Measurements from ENCODE around the gene MXI1. TPM values are rescaled to one million over a fixed set of nuclear protein-coding genes. Genes with fewer than 3 reads are reported as not detected.
A peak's percentile ranks its signal among the peaks of the same experiment; 100 is the strongest.

Gene MXI1
- total RNA-seq, 1 donor from 2014 or later: 49.8 TPM

DNA sequence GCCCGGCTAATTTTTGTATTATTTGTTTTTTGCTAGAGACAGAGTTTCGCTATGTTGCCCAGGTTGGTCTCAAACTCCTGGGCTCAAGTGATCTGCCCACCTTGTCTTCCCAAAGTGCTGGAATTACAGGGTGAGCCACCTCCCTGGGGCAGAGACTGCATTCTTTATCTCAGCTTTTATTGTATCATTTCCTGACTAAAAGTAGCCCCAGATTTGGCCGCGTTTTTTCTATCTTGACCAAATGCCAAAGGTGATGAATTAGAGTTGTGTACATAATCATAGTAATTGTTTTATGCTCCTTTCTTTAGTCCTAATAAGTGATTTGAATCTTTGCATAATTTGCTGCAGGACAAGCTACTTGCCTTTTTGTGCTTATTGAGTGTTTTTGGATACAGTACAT lies 100.4 kb downstream of the MXI1 start:
- intact Hi-C loops (cut with DNase I): loop anchor here (10.0 kb wide), 1 partner anchor 257 kb away; the partner anchor contains the start of gene SMC3
- H3K27ac ChIP-seq: no peak overlapping the region
- no peak for TF ChIP-seq POLR2A (IDR thresholded peaks at IDR 0.05)
- TF ChIP-seq, protein P1, sequence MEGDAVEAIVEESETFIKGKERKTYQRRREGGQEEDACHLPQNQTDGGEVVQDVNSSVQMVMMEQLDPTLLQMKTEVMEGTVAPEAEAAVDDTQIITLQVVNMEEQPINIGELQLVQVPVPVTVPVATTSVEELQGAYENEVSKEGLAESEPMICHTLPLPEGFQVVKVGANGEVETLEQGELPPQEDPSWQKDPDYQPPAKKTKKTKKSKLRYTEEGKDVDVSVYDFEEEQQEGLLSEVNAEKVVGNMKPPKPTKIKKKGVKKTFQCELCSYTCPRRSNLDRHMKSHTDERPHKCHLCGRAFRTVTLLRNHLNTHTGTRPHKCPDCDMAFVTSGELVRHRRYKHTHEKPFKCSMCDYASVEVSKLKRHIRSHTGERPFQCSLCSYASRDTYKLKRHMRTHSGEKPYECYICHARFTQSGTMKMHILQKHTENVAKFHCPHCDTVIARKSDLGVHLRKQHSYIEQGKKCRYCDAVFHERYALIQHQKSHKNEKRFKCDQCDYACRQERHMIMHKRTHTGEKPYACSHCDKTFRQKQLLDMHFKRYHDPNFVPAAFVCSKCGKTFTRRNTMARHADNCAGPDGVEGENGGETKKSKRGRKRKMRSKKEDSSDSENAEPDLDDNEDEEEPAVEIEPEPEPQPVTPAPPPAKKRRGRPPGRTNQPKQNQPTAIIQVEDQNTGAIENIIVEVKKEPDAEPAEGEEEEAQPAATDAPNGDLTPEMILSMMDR (IDR thresholded peaks at IDR 0.05): no peak

GRCh38 chr10:110310741-110311140 lies 103.3 kb downstream of the MXI1 start:
- Histone ChIP-seq H3K36me3 (no peaks in the 10 kb centered on the region), H3K9me3 (no peaks in the 10 kb centered on the region), H3K27me3 (no peaks in the 10 kb centered on the region), H3K27ac (no peak overlapping the region), H3K4me3 (no peak overlapping the region), H3K4me1 (peaks cover 4% of the 10 kb centered on the region)
- intact Hi-C loops (cut with DNase I): loop anchor here (10.0 kb wide), 1 partner anchor 194 kb away; no protein-coding TSS in a partner anchor
- TF ChIP-seq POLR2A (IDR thresholded peaks at IDR 0.05): no peak
- TF ChIP-seq, protein P1 (IDR thresholded peaks at IDR 0.05): no peak
- no peak for TF ChIP-seq POLR2AphosphoS5 (IDR thresholded peaks at IDR 0.05; ENCODE audit: insufficient read depth in 1 of 2, low read depth in 1 of 2)
- DNase-seq (ENCODE audit: extremely low spot score in 2 of 2): no peak

More for the DNA sequence above, 100.4 kb downstream of the MXI1 start:
- Histone ChIP-seq H3K27me3 (no peaks in the 10 kb centered on the region), H3K36me3 (peaks cover 0 to 5% of the 10 kb centered on the region in 2 donors), H3K4me1 (peaks cover 18% of the 10 kb centered on the region), H3K9me3 (no peaks in the 10 kb centered on the region), H3K4me3 (no peak overlapping the region)
- no peak for DNase-seq (ENCODE audit: extremely low spot score in 2 of 2)

DNA sequence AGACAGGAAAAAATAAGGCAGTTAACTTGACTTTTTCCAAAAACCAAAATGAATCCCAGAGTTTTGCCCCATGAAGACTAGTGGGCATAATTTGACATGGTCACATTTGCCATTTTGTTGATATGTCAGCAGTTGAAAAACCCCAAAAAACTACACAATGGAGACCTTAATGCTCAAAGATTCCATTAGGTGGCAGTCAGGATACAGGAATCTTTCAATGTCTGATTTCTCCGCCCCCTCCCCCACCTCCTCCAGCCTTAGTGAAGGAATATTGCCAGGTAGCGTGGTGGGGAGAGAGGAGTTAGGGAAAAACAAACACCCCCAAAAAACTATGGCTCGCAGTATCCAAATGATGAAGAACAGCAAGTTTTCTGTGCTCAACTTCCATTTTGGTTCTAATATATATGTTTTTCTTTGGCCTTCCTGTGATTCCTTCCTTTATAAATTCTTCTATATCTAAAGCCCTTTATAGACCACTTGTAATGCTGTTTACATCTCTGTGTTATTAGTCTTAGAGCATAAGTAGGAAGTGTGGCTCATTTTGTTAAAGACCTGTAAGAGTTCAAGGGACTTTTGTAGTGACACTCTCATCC lies 104.0 kb downstream of the MXI1 start:
- H3K9me3 ChIP-seq: no peaks in the 10 kb centered on the region
- H3K27ac ChIP-seq: no peak overlapping the region
- intact Hi-C loops (cut with DNase I): loop anchor here (10.0 kb wide), 1 partner anchor 193 kb away; no protein-coding TSS in a partner anchor
- no peaks in the 10 kb centered on the region for H3K27me3 ChIP-seq
- no peaks in the 10 kb centered on the region for H3K4me1 ChIP-seq
- no peaks in the 10 kb centered on the region for H3K36me3 ChIP-seq
- no peak overlapping the region for H3K4me3 ChIP-seq
- TF ChIP-seq POLR2AphosphoS5 (IDR thresholded peaks at IDR 0.05; ENCODE audit: insufficient read depth in 1 of 2, low read depth in 1 of 2): peak in 1 of 2 donors; percentile 29
- no peak for TF ChIP-seq POLR2A (IDR thresholded peaks at IDR 0.05)
- TF ChIP-seq, protein P1 (IDR thresholded peaks at IDR 0.05): peak; percentile 49 to 90 (median 75)
- no peak for DNase-seq (ENCODE audit: extremely low spot score in 2 of 2)

DNA sequence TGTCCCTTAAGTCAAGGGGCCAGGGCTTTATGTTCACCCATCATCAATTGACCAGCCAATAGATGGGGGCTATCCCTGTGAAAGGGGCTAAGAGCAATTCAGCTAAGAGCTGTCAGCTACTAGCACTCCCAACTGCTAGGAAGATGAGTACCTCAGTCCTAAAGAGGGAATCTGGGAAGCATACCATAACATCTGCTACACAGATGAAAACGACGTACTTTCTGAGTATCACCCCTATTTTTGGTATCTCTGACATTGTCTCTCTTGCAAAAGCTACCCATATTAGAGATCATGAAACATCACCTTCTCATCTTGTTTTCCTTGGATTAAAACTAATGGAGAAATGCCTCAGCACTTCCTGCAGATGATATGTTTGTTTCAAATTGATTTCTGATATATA lies 104.8 kb downstream of the MXI1 start:
- Histone ChIP-seq H3K9me3 (no peaks in the 10 kb centered on the region), H3K36me3 (no peaks in the 10 kb centered on the region), H3K27me3 (no peaks in the 10 kb centered on the region), H3K27ac (no peak overlapping the region), H3K4me3 (no peak overlapping the region), H3K4me1 (no peaks in the 10 kb centered on the region)
- no peak for DNase-seq (ENCODE audit: extremely low spot score in 2 of 2)
- TF ChIP-seq POLR2AphosphoS5 (IDR thresholded peaks at IDR 0.05; ENCODE audit: insufficient read depth in 1 of 2, low read depth in 1 of 2) (no peak), POLR2A (IDR thresholded peaks at IDR 0.05) (no peak)
- TF ChIP-seq, protein P1 (IDR thresholded peaks at IDR 0.05): no peak
- intact Hi-C loops (cut with DNase I): loop anchor here (10.0 kb wide), 1 partner anchor 193 kb away; no protein-coding TSS in a partner anchor

GRCh38 chr10:110313674-110314073 lies 106.3 kb downstream of the MXI1 start:
- no peak for DNase-seq (ENCODE audit: extremely low spot score in 2 of 2)
- intact Hi-C loops (cut with DNase I): loop anchor here (10.0 kb wide), 1 partner anchor 191 kb away; no protein-coding TSS in a partner anchor
- no peaks in the 10 kb centered on the region for H3K9me3 ChIP-seq
- no peaks in the 10 kb centered on the region for H3K4me1 ChIP-seq
- H3K27me3 ChIP-seq: no peaks in the 10 kb centered on the region
- H3K27ac ChIP-seq: no peak overlapping the region
- H3K36me3 ChIP-seq: no peaks in the 10 kb centered on the region
- no peak overlapping the region for H3K4me3 ChIP-seq
- TF ChIP-seq, protein P1 (IDR thresholded peaks at IDR 0.05): no peak
- TF ChIP-seq POLR2A (IDR thresholded peaks at IDR 0.05) (no peak), POLR2AphosphoS5 (IDR thresholded peaks at IDR 0.05; ENCODE audit: insufficient read depth in 1 of 2, low read depth in 1 of 2) (no peak)
